NCI-H2227 treated with DMSO at 0.1 percent for 48 hours (cell line): Measurements from ENCODE around the gene CD44.

Experiments
- DNase-seq: peaks from one replicate; lab custom pipeline; 2025; lab: John Stamatoyannopoulos, UW

CD44 gene

GRCh38 chr11:35237351-35237750 lies 98.4 kb downstream of the CD44 start:
- no peak for DNase-seq

- DNase-seq = no peak
Measured at GRCh38 chr11:35237860-35238715, 99.1 kb downstream of the CD44 start.

GRCh38 chr11:35238882-35239281 lies 99.9 kb downstream of the CD44 start:
- no peak for DNase-seq

GRCh38 chr11:35239471-35240075 lies 100.6 kb downstream of the CD44 start:
- no peak for DNase-seq

GRCh38 chr11:35241083-35241482 lies 102.1 kb downstream of the CD44 start:
- no peak for DNase-seq

GRCh38 chr11:35241531-35241930 lies 102.6 kb downstream of the CD44 start:
- no peak for DNase-seq

GRCh38 chr11:35242412-35243242 lies 103.7 kb downstream of the CD44 start:
- DNase-seq = no peak

GRCh38 chr11:35243774-35244173 lies 104.8 kb downstream of the CD44 start:
- DNase-seq = no peak

GRCh38 chr11:35245056-35245455 lies 106.1 kb downstream of the CD44 start:
- DNase-seq = no peak

- no peak for DNase-seq
Measured at GRCh38 chr11:35245786-35246185, 106.8 kb downstream of the CD44 start.

- DNase-seq = no peak
Measured at GRCh38 chr11:35246745-35247144, 107.8 kb downstream of the CD44 start.

GRCh38 chr11:35247428-35247827 lies 108.5 kb downstream of the CD44 start:
- DNase-seq = no peak

GRCh38 chr11:35247863-35248262 lies 108.9 kb downstream of the CD44 start:
- DNase-seq = no peak

GRCh38 chr11:35248558-35249323 lies 109.8 kb downstream of the CD44 start:
- no peak for DNase-seq

GRCh38 chr11:35250192-35250591 lies 111.2 kb downstream of the CD44 start:
- no peak for DNase-seq

- no peak for DNase-seq
Measured at GRCh38 chr11:35250621-35251020, 111.7 kb downstream of the CD44 start.

GRCh38 chr11:35253237-35253636 lies 114.3 kb downstream of the CD44 start:
- no peak for DNase-seq

GRCh38 chr11:35255514-35255913 lies 116.5 kb downstream of the CD44 start:
- DNase-seq = no peak

GRCh38 chr11:35256296-35256695 lies 117.3 kb downstream of the CD44 start:
- no peak for DNase-seq

- no peak for DNase-seq
Measured at GRCh38 chr11:35257281-35257680, 118.3 kb downstream of the CD44 start.

- DNase-seq = no peak
Measured at GRCh38 chr11:35259529-35259928, 120.6 kb downstream of the CD44 start.
